Retinal pigment epithelial cell (primary cell): Measurements from ENCODE around the gene GP9.
"Not testable (repeated sequence)": the region's sequence is repeated elsewhere in the genome, so short reads cannot be mapped to it uniquely, and the experiment has no call there.

Experiments used
- DNase-seq: peaks from one replicate; pipeline ENCODE4 v3.0.0-alpha.2; 2010; ENCODE audit warnings: low read depth
- H3K4me3 ChIP-seq: 2 replicates; pipeline ENCODE4 v1.5.1; 2011; ENCODE audit warnings: mild to moderate bottlenecking, low read length, control low read depth, moderate library complexity
- CTCF ChIP-seq: conservative IDR thresholded peaks from 2 replicates; pipeline ENCODE4 v1.5.1; 2011; ENCODE audit warnings: low read depth, low read length, control low read depth, inconsistent platforms

GP9 gene

GRCh38 chr3:129065016-129065719 is 4.6 kb downstream of the GP9 start:
- no peak overlapping the region for H3K4me3 ChIP-seq
- DNase-seq = no peak
- no peak for TF ChIP-seq CTCF

DNA sequence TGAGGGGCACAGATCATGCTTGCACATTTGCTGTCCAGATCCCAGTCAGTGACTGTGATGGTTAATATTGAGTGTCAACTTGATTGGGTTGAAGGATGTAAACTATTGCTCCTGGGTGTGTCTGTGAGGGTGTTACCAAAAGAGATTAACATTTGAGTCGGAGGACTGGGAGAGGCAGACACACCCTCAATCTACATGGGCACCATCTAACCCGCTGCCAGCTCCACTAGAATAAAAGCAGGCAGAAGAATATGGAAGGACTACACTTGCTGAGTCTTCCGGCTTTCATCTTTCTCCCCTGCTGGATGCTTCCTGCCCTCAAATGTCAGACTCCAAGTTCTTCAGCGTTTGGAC is 5.1 kb downstream of the GP9 start:
- no peak overlapping the region for H3K4me3 ChIP-seq
- DNase-seq = no peak
- TF ChIP-seq CTCF = no peak

DNA sequence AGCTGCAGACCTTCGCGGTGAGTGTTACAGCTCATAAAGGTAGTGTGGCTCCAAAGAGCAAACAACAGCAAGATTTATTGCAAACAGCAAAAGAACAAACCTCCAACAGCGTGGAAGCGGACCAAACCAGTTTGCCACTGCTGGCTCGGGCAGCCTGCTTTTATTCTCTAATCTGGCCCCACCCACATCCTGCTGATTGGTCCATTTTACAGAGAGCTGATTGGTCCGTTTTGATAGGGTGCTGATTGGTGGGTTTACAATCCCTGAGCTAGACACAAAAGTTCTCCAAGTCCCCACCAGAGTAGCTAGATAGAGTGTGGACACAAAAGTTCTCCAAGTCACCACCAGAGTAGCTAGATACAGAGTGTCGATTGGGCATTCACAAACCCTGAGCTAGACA is 7.1 kb downstream of the GP9 start:
- not testable (repeated sequence) for H3K4me3 ChIP-seq, DNase-seq

DNA sequence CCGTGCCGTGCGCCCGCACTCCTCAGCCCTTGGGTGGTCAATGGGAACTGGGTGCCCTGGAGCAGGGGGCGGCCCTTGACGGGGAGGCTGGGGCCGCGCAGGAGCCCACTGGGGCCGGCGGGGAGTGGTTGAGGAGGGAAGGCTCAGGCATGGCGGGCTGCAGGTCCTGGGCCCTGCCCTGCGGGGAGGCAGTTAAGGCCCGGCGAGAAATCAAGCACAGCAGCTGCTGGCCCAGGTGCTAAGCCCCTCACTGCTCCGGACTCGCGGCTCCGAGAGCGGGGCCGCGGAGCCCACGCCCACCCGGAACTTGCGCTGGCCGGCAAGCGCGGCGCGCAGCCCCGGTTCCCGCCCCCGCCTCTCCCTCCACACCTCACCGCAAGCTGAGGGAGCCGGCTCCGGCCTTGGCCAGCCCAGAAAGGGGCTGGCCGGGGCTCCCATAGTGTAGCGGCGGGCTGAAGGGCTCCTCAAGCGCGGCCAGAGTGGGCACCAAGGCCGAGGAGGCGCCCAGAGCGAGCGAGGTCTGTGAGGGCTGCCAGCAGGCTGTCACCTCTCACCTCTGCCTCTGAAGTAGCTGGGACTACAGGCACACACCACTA is 7.8 kb downstream of the GP9 start:
- no peak for TF ChIP-seq CTCF
- no peak for DNase-seq
- H3K4me3 ChIP-seq = peak overlapping the region; percentile 28

- not testable (repeated sequence) for DNase-seq
Measured at GRCh38 chr3:129069313-129070085, 8.9 kb downstream of the GP9 start.

GRCh38 chr3:129070086-129070885 is 9.7 kb downstream of the GP9 start:
- H3K4me3 ChIP-seq = no peak overlapping the region
- no peak for DNase-seq
- no peak for TF ChIP-seq CTCF

More at GRCh38 chr3:129069313-129070085, 8.9 kb downstream of the GP9 start:
- not testable (repeated sequence) for H3K4me3 ChIP-seq

GRCh38 chr3:129077222-129077621 is 16.6 kb downstream of the GP9 start:
- H3K4me3 ChIP-seq = no peak overlapping the region
- DNase-seq = no peak
- TF ChIP-seq CTCF = no peak
